Stimulated activated CD4-positive, alpha-beta T cell treated with anti-CD3 and anti-CD28 coated beads, Interleukin-15, amount 100 ng/mL, for 48 hours (primary cell): ENCODE measurements around the gene DCP1A.

ENCODE experiments used
- DNase-seq, 2 donors: peaks; one replicate each; pipeline ENCODE4 v3.0.0-alpha.2; 2020; ENCODE audit warnings: low read depth in 2 of 2

The DCP1A gene

DNA sequence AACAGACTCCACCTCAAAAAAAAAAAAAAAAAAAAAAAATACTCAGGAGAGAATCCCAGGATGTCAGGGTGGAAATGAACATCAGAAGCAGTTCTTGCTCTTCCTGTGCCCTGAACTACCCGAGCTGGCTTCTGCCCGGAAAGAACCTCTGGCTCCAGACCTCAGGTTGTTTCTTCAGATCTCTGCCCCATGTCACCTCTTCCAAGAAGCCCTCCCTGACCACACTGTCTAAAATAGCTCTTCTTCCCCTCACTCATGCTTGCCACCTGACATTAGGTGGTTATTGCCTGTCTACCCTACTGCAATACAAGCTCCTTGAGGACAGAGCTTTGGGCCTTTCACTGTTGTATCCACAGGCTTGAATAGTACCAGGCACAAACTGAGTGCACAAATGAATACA, 99.7 kb downstream of the DCP1A start:
- DNase-seq = no peak

- DNase-seq = no peak
Measured at GRCh38 chr3:53244271-53244670, 103.1 kb downstream of the DCP1A start.

DNA sequence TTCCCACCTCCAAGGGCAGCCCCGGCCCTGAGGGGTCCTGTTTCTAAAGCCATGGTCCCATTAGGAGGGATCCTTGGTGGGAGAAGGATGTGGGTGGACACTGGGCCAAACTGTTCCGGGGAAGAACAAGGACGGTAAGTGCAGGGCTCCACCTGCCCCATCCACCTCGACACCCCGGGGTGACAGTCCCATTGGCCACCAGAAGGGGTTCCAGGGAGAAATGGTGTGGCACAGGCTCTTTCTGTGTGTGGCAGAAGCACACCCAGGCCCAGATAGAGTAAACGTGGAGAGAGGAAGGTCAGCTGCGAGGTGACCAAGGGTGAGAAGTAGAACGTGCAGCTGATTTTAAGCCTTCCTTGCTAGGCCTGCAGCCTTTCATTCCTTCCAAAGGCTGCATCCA, 103.6 kb downstream of the DCP1A start:
- DNase-seq = no peak

- DNase-seq = no peak
Measured at GRCh38 chr3:53243165-53243564, 104.2 kb downstream of the DCP1A start.

GRCh38 chr3:53242642-53243041, 104.7 kb downstream of the DCP1A start:
- no peak for DNase-seq

GRCh38 chr3:53242155-53242554, 105.2 kb downstream of the DCP1A start:
- no peak for DNase-seq

GRCh38 chr3:53240989-53241972, 106.1 kb downstream of the DCP1A start:
- DNase-seq = no peak

GRCh38 chr3:53239800-53240199, 107.5 kb downstream of the DCP1A start:
- no peak for DNase-seq

GRCh38 chr3:53238886-53239285, 108.5 kb downstream of the DCP1A start:
- DNase-seq = no peak

DNA sequence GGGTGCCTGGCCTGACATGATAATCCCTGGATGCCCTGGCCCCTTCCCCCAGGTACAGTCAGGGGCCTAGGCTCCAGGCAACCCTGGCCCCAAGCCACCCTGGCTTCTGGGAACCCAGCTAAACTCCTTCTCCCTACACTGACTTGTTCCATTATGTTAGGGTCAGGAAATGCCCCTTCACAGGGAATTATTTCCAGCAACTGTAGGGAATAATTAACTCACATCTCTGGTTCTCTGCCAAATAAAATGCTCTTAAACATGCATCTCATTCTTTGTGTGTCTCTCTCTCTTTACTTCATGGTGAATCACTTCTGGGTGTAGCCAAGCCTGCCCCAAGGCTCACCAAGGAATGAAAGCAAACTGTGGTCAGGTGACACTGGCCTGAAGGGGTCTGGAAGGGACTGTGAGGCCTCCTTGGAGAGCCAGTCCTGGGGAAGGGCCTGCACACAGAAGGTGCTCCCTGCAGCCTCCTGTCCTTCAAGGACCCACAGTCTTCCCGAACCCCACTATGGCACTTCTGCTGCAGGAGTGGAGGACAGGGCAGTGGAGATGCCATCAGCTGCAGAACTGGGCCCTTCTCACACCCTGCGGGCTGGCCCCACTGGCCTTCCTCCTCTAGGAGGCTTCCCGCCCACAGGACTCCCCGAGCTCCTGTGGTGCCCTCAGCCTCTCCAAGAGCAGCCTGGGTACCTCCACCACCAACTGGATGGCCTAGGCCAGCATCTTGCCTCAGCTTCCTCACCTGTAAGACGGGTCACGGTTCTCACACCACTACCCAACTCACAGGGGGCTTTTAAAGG, 109.1 kb downstream of the DCP1A start:
- no peak for DNase-seq

GRCh38 chr3:53236112-53236841, 111.1 kb downstream of the DCP1A start:
- DNase-seq = no peak

DNA sequence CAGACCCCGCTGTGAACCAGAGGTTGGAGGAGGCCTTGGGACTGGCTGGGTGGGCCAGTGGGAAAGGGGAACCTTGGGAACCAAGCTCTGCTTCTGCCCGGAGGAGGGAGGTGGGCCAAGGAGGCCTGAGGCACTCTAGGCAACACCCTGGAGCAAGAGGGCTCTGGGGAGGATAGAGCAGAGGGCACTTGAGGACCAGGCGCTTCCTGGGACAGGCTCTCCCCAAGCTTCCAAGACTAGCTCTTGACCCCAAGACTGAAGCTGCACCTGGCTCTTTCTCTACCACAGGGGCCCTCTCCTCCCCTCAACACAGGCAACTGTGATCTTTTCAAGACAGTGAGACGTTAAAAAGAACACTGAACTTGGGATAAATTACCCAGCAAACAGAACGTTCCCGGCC, 111.8 kb downstream of the DCP1A start:
- DNase-seq = no peak

- no peak for DNase-seq
Measured at GRCh38 chr3:53234841-53235232, 112.5 kb downstream of the DCP1A start.

- no peak for DNase-seq
Measured at GRCh38 chr3:53234130-53234840, 113.1 kb downstream of the DCP1A start.
